Effector memory CD4-positive, alpha-beta T cell (primary cell): ENCODE results near the gene NDRG2.
A peak's percentile ranks its signal among the peaks of the same experiment; 100 is the strongest.

ENCODE experiments used
- DNase-seq, 3 donors: peaks; one replicate each; pipeline ENCODE4 v3.0.0-alpha.2; 2020
- H3K27ac ChIP-seq: 2 replicates; pipeline ENCODE4 v1.7.0; 2013; ENCODE audit warnings: mild to moderate bottlenecking, low read length, moderate library complexity; ENCODE audit not compliant: insufficient read depth, poor library complexity, severe bottlenecking
- H3K27me3 ChIP-seq: replicated peaks from 2 replicates; pipeline ENCODE4 v1.7.0; 2013; ENCODE audit warnings: mild to moderate bottlenecking, low read length; ENCODE audit not compliant: insufficient read depth, control insufficient read depth, poor library complexity, severe bottlenecking
- H3K36me3 ChIP-seq: 2 replicates; pipeline ENCODE4 v1.7.0; 2013; ENCODE audit warnings: mild to moderate bottlenecking, low read length, moderate library complexity; ENCODE audit not compliant: control insufficient read depth, insufficient read depth
- H3K4me1 ChIP-seq: 2 replicates; pipeline ENCODE4 v1.7.0; 2013; ENCODE audit warnings: low read length, mild to moderate bottlenecking; ENCODE audit not compliant: control insufficient read depth, insufficient read depth, poor library complexity, severe bottlenecking
- H3K4me3 ChIP-seq: 2 replicates; pipeline ENCODE4 v1.7.0; 2013; ENCODE audit warnings: low read length, low read depth, mild to moderate bottlenecking; ENCODE audit not compliant: insufficient read depth, poor library complexity, severe bottlenecking
- H3K9me3 ChIP-seq: 2 replicates; pipeline ENCODE4 v1.7.0; 2013; ENCODE audit warnings: mild to moderate bottlenecking, low read length, moderate library complexity; ENCODE audit not compliant: control insufficient read depth

The NDRG2 gene

GRCh38 chr14:21036751-21037150 lies 11.9 kb upstream of the NDRG2 start:
- Histone ChIP-seq H3K9me3 (no peaks in the 10 kb centered on the region), H3K27me3 (no peaks in the 10 kb centered on the region), H3K4me1 (no peaks in the 10 kb centered on the region), H3K27ac (no peak overlapping the region), H3K36me3 (no peaks in the 10 kb centered on the region), H3K4me3 (no peak overlapping the region)
- no peak for DNase-seq

- Histone ChIP-seq H3K27ac (no peak within 1 kb of the TSS), H3K36me3 (no peaks in the 10 kb centered on the region), H3K9me3 (no peaks in the 10 kb centered on the region), H3K4me3 (no peak within 1 kb of the TSS), H3K27me3 (no peaks in the 10 kb centered on the region), H3K4me1 (no peaks in the 10 kb centered on the region)
- no peak for DNase-seq
Observed at GRCh38 chr14:21034707-21035106, 9.8 kb upstream of the NDRG2 start, which contains the start of gene RNASE13. TSS of gene RNASE13 (minus strand) at chr14:21034807. CDS start at chr14:21034288, 519 bp downstream.

DNA sequence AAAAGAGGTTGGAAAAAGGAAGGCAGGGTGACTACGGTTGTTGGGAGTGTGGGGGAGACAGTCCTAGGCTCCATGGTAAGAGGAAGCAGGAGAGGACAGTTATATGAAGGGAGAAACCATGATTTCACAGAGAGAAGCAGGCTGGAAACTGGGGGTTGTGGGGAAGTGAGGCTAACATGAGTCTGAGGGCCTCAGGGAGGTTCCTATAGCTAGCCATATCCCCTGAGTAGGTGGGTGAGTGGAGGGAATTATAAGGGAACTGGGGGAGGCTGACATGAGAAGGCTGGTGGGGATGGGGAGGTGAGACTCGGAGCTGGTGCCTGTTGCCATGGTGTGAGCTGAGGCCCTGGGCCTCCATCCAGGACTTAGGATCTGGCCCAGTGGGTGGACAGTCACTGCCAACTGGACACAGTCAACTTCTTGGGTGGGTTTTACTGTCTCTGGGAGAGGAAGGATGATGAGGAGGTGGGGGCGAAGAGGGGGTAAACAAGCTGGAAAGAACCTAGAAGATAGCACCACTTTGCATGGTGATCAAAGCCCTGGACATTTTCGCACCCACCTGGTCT lies 8.4 kb upstream of the NDRG2 start:
- Histone ChIP-seq H3K27me3 (no peaks in the 10 kb centered on the region), H3K27ac (no peak overlapping the region), H3K9me3 (no peaks in the 10 kb centered on the region), H3K36me3 (no peaks in the 10 kb centered on the region), H3K4me3 (no peak overlapping the region), H3K4me1 (no peaks in the 10 kb centered on the region)
- no peak for DNase-seq

- H3K27me3 ChIP-seq, result no peaks in the 10 kb centered on the region
- H3K36me3 ChIP-seq, result no peaks in the 10 kb centered on the region
- H3K9me3 ChIP-seq, result no peaks in the 10 kb centered on the region
- no peak for DNase-seq
- no peaks in the 10 kb centered on the region for H3K4me1 ChIP-seq
- H3K4me3 ChIP-seq, result no peak overlapping the region
- no peak overlapping the region for H3K27ac ChIP-seq
Observed at GRCh38 chr14:21032326-21033132, 7.7 kb upstream of the NDRG2 start.

DNA sequence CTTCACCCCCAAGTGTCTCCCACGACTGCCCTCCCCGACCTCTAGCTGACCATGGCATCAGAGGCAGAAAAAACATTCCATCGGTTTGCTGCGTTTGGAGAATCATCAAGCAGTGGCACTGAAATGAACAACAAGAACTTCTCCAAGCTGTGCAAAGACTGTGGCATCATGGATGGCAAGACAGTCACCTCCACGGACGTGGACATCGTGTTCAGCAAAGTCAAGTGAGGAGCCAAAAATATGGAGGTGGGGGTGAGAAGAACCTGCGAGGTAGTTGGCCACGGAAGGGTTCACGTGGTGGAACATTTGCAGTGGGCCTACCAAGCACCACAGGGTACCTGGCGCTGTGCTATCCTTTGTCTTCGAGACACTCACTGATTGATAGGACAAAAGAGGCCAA lies 5.7 kb upstream of the NDRG2 start:
- H3K9me3 ChIP-seq, result no peaks in the 10 kb centered on the region
- no peaks in the 10 kb centered on the region for H3K36me3 ChIP-seq
- peaks cover under 1% of the 10 kb centered on the region for H3K4me1 ChIP-seq
- H3K27ac ChIP-seq, result no peak overlapping the region
- DNase-seq, result no peak
- H3K27me3 ChIP-seq, result no peaks in the 10 kb centered on the region
- H3K4me3 ChIP-seq, result no peak overlapping the region

DNA sequence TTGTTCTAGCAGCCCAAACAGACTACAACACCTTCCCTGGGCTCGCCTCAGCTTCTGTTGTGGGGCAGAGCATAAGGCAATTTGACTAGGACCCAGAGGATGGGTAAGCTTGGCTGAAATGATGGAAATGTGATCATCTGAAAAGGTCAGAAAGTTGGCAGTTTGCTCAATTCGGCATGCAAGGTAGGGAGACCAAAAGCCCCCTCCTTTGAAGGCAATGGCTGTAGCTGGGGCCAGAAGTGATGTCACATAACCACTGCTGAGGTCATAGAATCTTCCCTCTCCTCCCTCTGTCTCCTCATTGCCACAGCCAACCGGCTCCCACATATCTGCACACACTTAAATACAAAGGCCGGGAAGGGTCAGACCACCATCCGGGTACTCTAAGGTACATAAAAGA lies 5.1 kb upstream of the NDRG2 start, which contains the start of gene TPPP2:
Gene TPPP2, plus strand, starts transcription at position 301 of the 400 bp plus-strand sequence. CDS start 365 bp downstream, outside the sequence.
- H3K36me3 ChIP-seq, result no peaks in the 10 kb centered on the region
- no peaks in the 10 kb centered on the region for H3K27me3 ChIP-seq
- no peaks in the 10 kb centered on the region for H3K9me3 ChIP-seq
- no peak within 1 kb of the TSS for H3K4me3 ChIP-seq
- no peak within 1 kb of the TSS for H3K27ac ChIP-seq
- DNase-seq, result no peak
- H3K4me1 ChIP-seq, result peaks cover 4% of the 10 kb centered on the region

DNA sequence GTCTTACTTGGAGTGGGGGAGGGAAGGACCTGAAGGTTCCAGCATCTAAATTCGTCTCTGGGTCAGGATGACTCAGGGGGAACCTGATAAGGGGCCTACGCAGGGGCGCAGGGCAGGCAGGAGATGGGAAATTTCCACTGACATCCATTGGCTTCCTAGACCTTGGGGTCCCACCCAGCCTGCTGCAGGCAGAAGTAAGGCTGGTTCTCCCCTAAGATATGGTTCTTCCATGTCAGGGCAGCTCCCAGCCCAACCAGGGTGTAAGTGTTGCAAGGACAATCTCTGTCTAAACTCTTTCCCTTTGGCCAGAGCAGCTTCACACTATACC lies 2.1 kb upstream of the NDRG2 start:
- no peak overlapping the region for H3K27ac ChIP-seq
- DNase-seq, result no peak
- H3K27me3 ChIP-seq, result no peaks in the 10 kb centered on the region
- H3K4me3 ChIP-seq, result no peak overlapping the region
- H3K36me3 ChIP-seq, result no peaks in the 10 kb centered on the region
- no peaks in the 10 kb centered on the region for H3K9me3 ChIP-seq
- peaks cover 18% of the 10 kb centered on the region for H3K4me1 ChIP-seq

GRCh38 chr14:21026274-21026987 lies 1.6 kb upstream of the NDRG2 start:
- no peak for DNase-seq
- Histone ChIP-seq H3K27ac (no peak overlapping the region), H3K27me3 (no peaks in the 10 kb centered on the region), H3K9me3 (no peaks in the 10 kb centered on the region), H3K36me3 (no peaks in the 10 kb centered on the region), H3K4me1 (peaks cover 18% of the 10 kb centered on the region), H3K4me3 (no peak overlapping the region)

DNA sequence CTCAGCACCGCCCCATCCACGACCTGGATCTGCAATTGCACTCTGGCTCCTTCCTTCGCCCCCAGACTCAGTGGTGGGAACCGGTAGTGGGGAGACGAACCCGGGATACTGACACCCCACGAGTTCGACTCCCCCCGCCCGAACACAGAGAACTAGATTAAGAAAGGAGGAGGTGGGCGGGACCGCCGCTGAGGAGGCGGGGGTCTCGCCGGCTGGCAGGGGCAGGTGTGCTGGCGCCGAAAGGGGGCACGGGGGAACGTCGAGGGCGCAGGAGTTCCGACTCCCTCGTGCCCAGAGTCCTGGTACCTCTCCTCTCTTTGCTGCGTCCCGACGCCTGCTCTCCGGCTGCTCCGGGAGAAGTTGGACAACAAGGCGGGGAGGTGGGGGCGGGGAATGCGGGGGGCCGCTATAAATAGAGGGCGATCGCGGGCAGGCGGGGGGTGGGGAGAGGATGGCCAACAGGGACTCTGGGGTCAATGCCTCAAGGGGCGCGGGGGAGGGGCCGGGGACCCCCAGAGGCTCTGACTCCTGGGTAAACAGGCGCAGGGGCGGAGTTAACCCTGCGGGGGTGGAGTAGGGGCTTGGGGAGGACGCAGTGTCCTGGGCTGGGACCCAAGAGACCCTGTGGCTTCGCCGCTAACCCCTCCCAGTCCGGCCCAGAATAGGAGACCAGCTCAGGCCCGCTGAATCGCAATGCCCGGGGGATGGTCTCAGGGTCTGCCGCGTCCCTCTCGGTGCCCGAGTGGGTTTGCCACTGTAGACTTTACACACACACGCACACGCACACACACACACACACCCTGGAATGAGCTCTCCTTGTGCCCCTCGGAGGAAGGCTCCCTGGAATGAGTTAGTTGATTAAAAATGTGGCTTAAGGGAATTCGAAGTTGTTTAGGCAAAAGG lies 761 bp upstream of the NDRG2 start:
- Histone ChIP-seq H3K4me3 (peak overlapping the region; percentile 82), H3K9me3 (no peaks in the 10 kb centered on the region), H3K27me3 (no peaks in the 10 kb centered on the region), H3K4me1 (peaks cover 18% of the 10 kb centered on the region), H3K36me3 (no peaks in the 10 kb centered on the region), H3K27ac (no peak overlapping the region)
- peak in 1 of 3 donors; percentile 12 for DNase-seq
